ENCODE results near the gene ZFAND3.
"Not testable (repeated sequence)": the region's sequence is repeated elsewhere in the genome, so short reads cannot be mapped to it uniquely, and the experiment has no call there.

The ZFAND3 gene

DNA sequence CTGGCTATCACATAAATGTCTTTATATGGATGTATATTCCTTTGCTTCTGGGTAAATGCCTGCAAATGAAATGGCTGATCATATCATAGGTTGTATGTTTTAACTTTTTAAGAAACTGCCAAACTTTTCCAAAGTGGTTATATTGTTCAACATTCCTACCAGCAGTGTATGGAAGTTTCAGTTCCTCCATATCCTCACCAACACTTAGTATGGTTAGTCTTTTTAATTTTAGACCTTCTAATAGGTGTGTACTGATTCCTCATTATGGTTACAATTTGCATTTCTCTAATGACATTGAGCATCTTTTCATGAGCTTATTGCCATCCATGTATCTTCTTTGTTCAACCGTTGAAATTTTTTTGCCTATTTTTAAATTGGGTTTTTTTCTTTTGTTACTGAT is 155.4 kb downstream of the ZFAND3 start:
- no peak for DNase-seq

- no peak for DNase-seq
These were observed 158.2 kb downstream of the ZFAND3 start for GRCh38 chr6:37977715-37978114.

DNA sequence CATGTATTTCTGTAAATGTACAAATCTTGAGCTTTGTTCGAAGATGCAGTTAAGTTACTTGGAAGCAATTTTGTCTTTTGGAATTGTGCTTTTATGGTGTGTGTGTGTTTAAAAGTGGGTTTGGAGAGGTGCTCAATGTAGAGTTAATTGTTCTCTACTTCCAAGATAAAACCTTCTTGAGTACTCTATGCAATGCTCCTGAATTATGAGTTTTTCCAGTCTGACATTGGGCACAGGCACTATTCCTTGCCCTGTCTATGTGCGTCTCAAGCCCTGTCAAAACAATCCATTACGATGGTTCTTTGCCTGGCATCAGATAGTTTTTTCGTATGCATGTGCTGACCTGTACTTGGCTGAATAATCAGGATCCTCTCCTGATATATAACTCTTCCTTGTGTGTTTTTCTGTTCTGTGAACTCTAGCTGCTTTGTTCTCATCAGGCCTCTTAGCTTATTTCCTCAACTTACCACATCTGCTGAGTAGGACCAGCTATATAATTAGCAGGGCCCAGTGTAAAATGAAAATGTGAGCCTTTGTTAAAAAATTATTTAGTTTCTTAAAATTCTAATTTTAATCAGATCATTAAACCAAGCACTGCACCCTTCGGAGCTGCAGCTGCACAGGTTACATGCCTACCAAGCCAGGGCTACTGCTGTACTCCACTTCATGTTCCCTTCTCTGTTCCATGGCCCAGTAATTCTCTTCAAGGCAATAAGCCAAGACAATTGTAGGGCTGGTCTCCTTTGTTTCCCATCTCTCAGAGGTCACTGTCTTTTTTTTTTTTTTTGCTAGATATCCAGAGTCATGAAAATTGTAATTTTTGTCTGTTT is 160.1 kb downstream of the ZFAND3 start:
- DNase-seq: no peak

DNA sequence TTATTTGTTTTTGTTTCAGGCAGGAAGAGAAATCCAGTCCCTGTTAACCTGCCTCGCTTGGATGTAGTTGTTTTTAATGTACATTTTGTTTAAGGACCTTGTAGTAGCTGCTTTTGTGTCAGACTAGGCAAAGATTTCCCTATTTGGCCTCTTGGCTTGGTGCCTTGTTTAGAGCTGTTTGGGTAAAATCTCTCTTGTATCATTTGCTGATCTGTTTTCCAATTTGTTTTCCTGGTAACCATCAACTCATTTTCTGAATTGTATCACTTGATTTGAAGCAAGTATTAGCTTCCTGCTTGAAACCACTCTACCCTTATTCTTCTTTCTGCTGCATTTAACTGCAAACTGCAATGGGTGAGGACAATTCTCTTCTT is 160.7 kb downstream of the ZFAND3 start:
- DNase-seq: no peak

GRCh38 chr6:37981626-37982025 is 162.1 kb downstream of the ZFAND3 start:
- DNase-seq: no peak

- DNase-seq: no peak
These were observed 162.8 kb downstream of the ZFAND3 start for GRCh38 chr6:37982317-37982716.

GRCh38 chr6:37983720-37984501 is 164.4 kb downstream of the ZFAND3 start:
- no peak for DNase-seq

- no peak for DNase-seq
These were observed 165.1 kb downstream of the ZFAND3 start for GRCh38 chr6:37984578-37984977.

- DNase-seq: peak; percentile 4
These were observed 165.8 kb downstream of the ZFAND3 start for GRCh38 chr6:37985355-37985754.

DNA sequence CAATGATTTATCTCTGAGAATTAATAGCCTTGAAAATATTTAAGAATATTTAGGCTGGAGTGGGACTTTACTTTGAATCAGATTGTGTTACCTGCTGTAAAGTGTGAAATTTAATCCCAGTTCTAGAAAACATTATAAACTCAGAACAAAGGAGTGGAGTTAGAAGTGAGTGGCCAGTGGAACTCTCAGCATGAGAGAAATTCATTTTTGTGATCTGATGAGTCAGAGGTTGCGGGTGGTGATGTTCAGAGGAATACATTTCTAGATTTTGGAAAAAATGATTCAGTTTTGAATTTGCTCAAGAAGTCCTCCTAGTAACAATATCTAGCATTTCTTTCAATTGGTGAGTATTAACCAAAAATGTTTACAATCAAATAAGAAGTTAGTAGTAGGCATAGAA is 167.5 kb downstream of the ZFAND3 start:
- DNase-seq: no peak

- no peak for DNase-seq
These were observed 168.0 kb downstream of the ZFAND3 start for GRCh38 chr6:37987559-37987958.

GRCh38 chr6:37988127-37988526 is 168.6 kb downstream of the ZFAND3 start:
- DNase-seq: no peak

DNA sequence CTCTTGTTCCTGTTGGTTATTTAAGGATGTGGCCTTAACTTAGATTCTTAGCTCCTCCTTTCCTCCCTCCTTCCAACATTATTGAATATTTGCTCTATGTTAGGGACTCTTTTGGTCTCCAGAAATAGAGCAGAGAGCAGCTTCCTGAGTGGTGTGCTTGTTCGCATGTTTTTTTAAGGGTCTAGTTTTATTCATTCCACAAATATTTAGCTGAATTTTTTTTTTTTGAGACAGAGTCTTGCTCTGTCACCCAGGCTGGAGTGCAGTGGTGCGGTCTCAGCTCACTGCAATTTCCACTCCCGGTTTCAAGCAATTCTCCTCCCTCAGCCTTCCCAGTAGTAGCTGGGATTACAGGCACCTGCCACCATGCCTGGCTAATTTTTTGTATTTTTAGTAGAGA is 169.2 kb downstream of the ZFAND3 start:
- DNase-seq: no peak

- DNase-seq: no peak
These were observed 171.4 kb downstream of the ZFAND3 start for GRCh38 chr6:37990762-37991525.

- DNase-seq: no peak
These were observed 173.2 kb downstream of the ZFAND3 start for GRCh38 chr6:37992749-37993148.

- not testable (repeated sequence) for DNase-seq
These were observed 173.7 kb downstream of the ZFAND3 start for GRCh38 chr6:37993194-37993593.

DNA sequence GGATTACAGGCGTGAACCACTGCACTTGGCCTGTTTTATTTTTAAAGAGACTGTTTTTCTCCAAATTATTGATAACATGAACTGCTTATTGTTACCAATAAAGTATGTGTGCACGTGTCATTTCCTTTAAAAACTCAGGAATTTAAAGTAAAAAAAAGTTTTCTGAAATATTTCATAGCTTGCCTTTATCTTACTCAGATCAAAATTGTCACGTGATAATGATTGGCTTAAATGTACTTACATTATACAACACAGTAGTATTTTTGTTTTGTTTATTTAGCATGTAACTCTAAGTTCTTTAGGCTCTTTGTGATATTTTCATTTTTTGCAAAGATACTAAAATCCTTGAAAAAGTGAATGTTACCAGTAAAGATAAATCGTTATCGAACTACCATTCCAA is 174.1 kb downstream of the ZFAND3 start:
- no peak for DNase-seq

GRCh38 chr6:37994223-37994622 is 174.7 kb downstream of the ZFAND3 start:
- DNase-seq: no peak

- DNase-seq: no peak
These were observed 178.8 kb downstream of the ZFAND3 start for GRCh38 chr6:37998366-37998765.

- no peak for DNase-seq
These were observed 181.9 kb downstream of the ZFAND3 start for GRCh38 chr6:38001386-38001785.

DNA sequence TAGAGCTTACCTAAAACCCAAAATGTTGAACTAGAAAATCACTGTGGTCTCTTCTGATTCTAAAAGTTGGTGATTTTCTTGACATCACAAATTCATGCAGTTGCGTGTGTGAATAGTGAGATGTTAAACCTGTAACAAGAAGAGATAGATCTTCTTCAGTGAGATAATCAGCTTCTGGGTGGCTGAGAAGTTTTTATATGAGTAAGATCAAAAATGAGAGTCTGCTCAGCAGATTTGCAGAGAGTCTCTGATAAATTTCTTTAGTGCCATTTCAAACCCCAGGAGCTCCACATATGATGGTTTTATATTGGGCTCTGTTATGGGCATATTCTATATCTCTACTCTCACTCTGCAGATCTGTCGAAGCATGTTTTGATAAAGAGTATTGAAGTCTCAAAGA is 185.4 kb downstream of the ZFAND3 start:
- no peak for DNase-seq

DNA sequence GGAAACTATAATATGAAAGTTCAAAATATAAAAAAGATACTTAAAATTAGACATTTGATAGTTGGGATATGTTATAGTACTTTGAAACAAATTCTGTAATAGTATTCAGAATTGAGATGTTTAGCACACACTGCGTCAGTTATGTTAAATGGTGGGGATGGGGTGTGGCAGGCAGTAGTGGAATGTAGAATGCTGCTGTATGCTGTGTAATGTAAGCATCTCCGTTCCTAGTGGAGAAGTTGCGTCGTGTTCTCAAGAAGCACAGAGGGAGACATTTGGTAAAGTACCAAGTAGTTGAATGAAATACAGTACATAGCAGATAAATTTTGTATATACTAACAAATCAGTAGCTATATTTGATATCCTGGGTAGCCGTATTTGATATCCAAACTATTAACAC is 192.4 kb downstream of the ZFAND3 start:
- no peak for DNase-seq

DNA sequence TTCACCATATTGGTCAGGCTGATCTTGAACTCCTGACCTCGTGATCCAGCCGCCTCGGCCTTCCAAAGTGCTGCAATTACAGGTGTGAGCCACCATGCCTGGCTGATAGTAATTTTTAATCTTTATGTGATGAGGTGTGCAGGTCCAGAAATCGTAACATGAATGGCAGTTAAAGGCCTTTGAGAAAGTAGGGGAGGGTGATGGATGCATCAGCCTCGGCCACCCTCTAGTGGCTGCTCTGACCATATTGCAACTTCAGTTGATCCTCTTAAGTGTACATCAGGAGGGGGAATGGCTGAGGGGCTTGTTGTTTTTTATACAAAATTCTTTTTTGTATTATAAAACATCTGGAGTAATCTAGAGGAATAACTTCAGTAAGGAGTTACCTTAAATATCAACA is 193.0 kb downstream of the ZFAND3 start:
- peak; percentile 14 for DNase-seq

- DNase-seq: no peak
These were observed 195.8 kb downstream of the ZFAND3 start for GRCh38 chr6:38015341-38015740.

All from CD4-positive, alpha-beta T cell treated with Interleukin-12 subunit alpha and Interleukin-12 subunit beta, for 1 hour (primary cell).